Adipocyte (in vitro differentiated cells): Measurements from ENCODE around the gene TTC27.
"Not testable (repeated sequence)": the region's sequence is repeated elsewhere in the genome, so short reads cannot be mapped to it uniquely, and the experiment has no call there.

Experiments
- DNase-seq: peaks from one replicate; pipeline ENCODE4 v3.0.0-alpha.2; 2015; ENCODE audit warnings: low read depth
- H3K27me3 ChIP-seq: replicated peaks from 2 replicates; pipeline ENCODE4 v1.7.0; 2013; ENCODE audit warnings: mild to moderate bottlenecking, low read length, moderate library complexity; ENCODE audit not compliant: control insufficient read depth, insufficient read depth
- H3K36me3 ChIP-seq: 2 replicates; pipeline ENCODE4 v1.7.0; 2013; ENCODE audit warnings: low read length, mild to moderate bottlenecking, moderate library complexity; ENCODE audit not compliant: control insufficient read depth, insufficient read depth, severe bottlenecking
- H3K4me1 ChIP-seq: 2 replicates; pipeline ENCODE4 v1.7.0; 2013; ENCODE audit warnings: mild to moderate bottlenecking, low read length, moderate library complexity; ENCODE audit not compliant: control insufficient read depth, insufficient read depth
- H3K4me3 ChIP-seq: 2 replicates; pipeline ENCODE4 v1.7.0; 2013; ENCODE audit warnings: mild to moderate bottlenecking, low read length, moderate library complexity
- H3K9ac ChIP-seq: 2 replicates; pipeline ENCODE4 v1.7.0; 2013; ENCODE audit warnings: mild to moderate bottlenecking, low read length, moderate library complexity
- H3K9me3 ChIP-seq: 2 replicates; pipeline ENCODE4 v1.7.0; 2013; ENCODE audit warnings: mild to moderate bottlenecking, low read length, moderate library complexity; ENCODE audit not compliant: control insufficient read depth

TTC27 gene

GRCh38 chr2:32626639-32627221 lies 1.1 kb upstream of the TTC27 start:
- no peaks in the 10 kb centered on the region for H3K9me3 ChIP-seq
- DNase-seq: no peak
- no peaks in the 10 kb centered on the region for H3K27me3 ChIP-seq
- no peak overlapping the region for H3K9ac ChIP-seq
- H3K4me3 ChIP-seq: no peak overlapping the region
- H3K36me3 ChIP-seq: peaks cover 11% of the 10 kb centered on the region
- H3K4me1 ChIP-seq: peaks cover 17% of the 10 kb centered on the region

- H3K36me3 ChIP-seq: peaks cover 12% of the 10 kb centered on the region
- no peaks in the 10 kb centered on the region for H3K27me3 ChIP-seq
- peaks cover 10% of the 10 kb centered on the region for H3K4me1 ChIP-seq
- DNase-seq: peak; percentile 62
- H3K9ac ChIP-seq: peak overlapping the region; percentile 85
- H3K9me3 ChIP-seq: no peaks in the 10 kb centered on the region
- peak overlapping the region; percentile 91 for H3K4me3 ChIP-seq
These were observed 423 bp upstream of the TTC27 start for GRCh38 chr2:32627441-32627813.

- Histone ChIP-seq H3K4me1 (peaks cover 2% of the 10 kb centered on the region), H3K9me3 (no peaks in the 10 kb centered on the region), H3K4me3 (no peak overlapping the region), H3K9ac (no peak overlapping the region), H3K27me3 (no peaks in the 10 kb centered on the region), H3K36me3 (peaks cover 40% of the 10 kb centered on the region)
- peak; percentile 44 for DNase-seq
These were observed 4.2 kb downstream of the TTC27 start for GRCh38 chr2:32632089-32632488.

- Histone ChIP-seq H3K27me3 (no peaks in the 10 kb centered on the region), H3K9ac (no peak overlapping the region), H3K36me3 (peaks cover 46% of the 10 kb centered on the region), H3K9me3 (no peaks in the 10 kb centered on the region), H3K4me3 (no peak overlapping the region), H3K4me1 (peaks cover 2% of the 10 kb centered on the region)
- no peak for DNase-seq
These were observed 5.2 kb downstream of the TTC27 start for GRCh38 chr2:32633040-32633439.

- not testable (repeated sequence) for H3K9me3 ChIP-seq, DNase-seq, H3K27me3 ChIP-seq, H3K4me3 ChIP-seq, H3K9ac ChIP-seq, H3K4me1 ChIP-seq
- peaks cover 62% of the 10 kb centered on the region for H3K36me3 ChIP-seq
These were observed 10.7 kb downstream of the TTC27 start for GRCh38 chr2:32638548-32638947.

- no peak for DNase-seq
- Histone ChIP-seq H3K4me1 (no peaks in the 10 kb centered on the region), H3K9me3 (no peaks in the 10 kb centered on the region)
These were observed 13.3 kb downstream of the TTC27 start for GRCh38 chr2:32641180-32641579.

GRCh38 chr2:32647180-32647651 lies 19.4 kb downstream of the TTC27 start:
- Histone ChIP-seq H3K36me3 (peaks cover 32% of the 10 kb centered on the region), H3K27me3 (no peaks in the 10 kb centered on the region), H3K9ac (no peak overlapping the region), H3K4me1 (peaks cover 13% of the 10 kb centered on the region), H3K9me3 (no peaks in the 10 kb centered on the region), H3K4me3 (no peak overlapping the region)
- peak; percentile 83 for DNase-seq

More at GRCh38 chr2:32641180-32641579, 13.3 kb downstream of the TTC27 start:
- peaks cover 46% of the 10 kb centered on the region for H3K36me3 ChIP-seq
- H3K27me3 ChIP-seq: no peaks in the 10 kb centered on the region
- H3K9ac ChIP-seq: no peak overlapping the region
- H3K4me3 ChIP-seq: no peak overlapping the region

- no peaks in the 10 kb centered on the region for H3K27me3 ChIP-seq
- peaks cover 19% of the 10 kb centered on the region for H3K36me3 ChIP-seq
- H3K9ac ChIP-seq: no peak overlapping the region
- H3K4me1 ChIP-seq: peaks cover 15% of the 10 kb centered on the region
- no peaks in the 10 kb centered on the region for H3K9me3 ChIP-seq
- H3K4me3 ChIP-seq: peak overlapping the region; percentile 35
- DNase-seq: peak; percentile 75
These were observed 24.8 kb downstream of the TTC27 start for GRCh38 chr2:32652555-32653209.

GRCh38 chr2:32656069-32656468 lies 28.2 kb downstream of the TTC27 start:
- DNase-seq: no peak
- no peak overlapping the region for H3K4me3 ChIP-seq
- no peaks in the 10 kb centered on the region for H3K27me3 ChIP-seq
- H3K9ac ChIP-seq: no peak overlapping the region
- no peaks in the 10 kb centered on the region for H3K9me3 ChIP-seq
- peaks cover 6% of the 10 kb centered on the region for H3K36me3 ChIP-seq
- H3K4me1 ChIP-seq: peaks cover 12% of the 10 kb centered on the region

- peaks cover 15% of the 10 kb centered on the region for H3K36me3 ChIP-seq
- H3K9ac ChIP-seq: no peak overlapping the region
- no peak for DNase-seq
- H3K4me3 ChIP-seq: no peak overlapping the region
- H3K27me3 ChIP-seq: no peaks in the 10 kb centered on the region
- no peaks in the 10 kb centered on the region for H3K4me1 ChIP-seq
- no peaks in the 10 kb centered on the region for H3K9me3 ChIP-seq
These were observed 36.0 kb downstream of the TTC27 start for GRCh38 chr2:32663864-32664263.

- H3K9me3 ChIP-seq: no peaks in the 10 kb centered on the region
- no peak for DNase-seq
- H3K27me3 ChIP-seq: no peaks in the 10 kb centered on the region
- no peak overlapping the region for H3K9ac ChIP-seq
- peaks cover 11% of the 10 kb centered on the region for H3K36me3 ChIP-seq
- H3K4me3 ChIP-seq: no peak overlapping the region
- no peaks in the 10 kb centered on the region for H3K4me1 ChIP-seq
These were observed 38.9 kb downstream of the TTC27 start for GRCh38 chr2:32666704-32667103.
